Islet precursor cell (in vitro differentiated cells): Measurements from ENCODE around the gene DUSP23.

Source experiments
- DNase-seq: peaks from one replicate; pipeline ENCODE4 v3.0.0-alpha.2; 2018

The DUSP23 gene

DNA sequence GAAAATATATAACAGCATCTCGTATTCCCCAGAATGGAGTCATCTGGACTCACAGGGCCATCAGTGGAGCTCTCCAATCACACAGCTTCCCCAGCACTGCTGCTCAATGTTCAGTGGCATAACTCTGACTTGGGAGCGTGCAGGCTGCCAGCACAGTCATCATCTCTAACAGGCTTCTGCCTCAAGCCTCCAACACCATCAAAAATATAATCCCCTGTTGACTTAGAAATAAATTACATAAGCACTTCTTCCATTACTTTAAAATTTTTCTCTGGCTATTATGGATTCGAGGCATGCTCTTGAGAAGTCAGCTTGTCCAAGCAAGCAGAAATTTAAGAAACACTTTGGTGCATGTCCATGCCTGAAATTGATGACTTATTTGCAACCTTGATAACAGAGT, 6.2 kb downstream of the DUSP23 start:
- DNase-seq: no peak

DNA sequence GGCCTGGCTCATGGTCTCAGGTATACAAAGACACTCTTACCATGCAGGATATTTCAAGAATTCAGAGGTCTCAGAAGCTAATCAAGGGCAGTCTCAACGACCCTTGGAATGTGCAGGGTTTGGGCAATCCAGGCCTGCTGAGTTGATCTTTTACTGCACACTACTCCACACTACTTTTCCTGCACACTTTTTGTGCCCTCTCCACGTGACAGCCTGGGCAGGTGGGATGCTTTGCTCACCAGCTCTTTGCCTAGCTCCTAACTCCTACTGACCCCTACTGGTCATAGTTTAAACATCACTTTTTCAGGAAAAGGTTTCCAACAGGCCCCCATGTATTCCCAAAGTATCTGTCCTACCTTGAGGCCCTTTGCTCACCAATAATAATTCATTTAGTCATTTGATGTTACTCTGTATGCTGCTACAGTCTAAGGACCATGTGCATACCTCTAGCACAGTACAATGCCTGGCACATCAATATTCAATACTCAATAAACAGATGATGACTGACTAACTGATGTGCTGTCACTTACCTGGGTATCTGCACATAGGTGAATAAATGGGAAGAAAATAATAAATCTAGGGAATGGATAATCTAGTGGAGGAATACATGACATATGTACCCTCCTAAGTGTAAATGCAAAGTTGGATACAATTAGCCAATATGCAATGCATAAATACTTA, 9.6 kb downstream of the DUSP23 start:
- DNase-seq: peak; percentile 56

DNA sequence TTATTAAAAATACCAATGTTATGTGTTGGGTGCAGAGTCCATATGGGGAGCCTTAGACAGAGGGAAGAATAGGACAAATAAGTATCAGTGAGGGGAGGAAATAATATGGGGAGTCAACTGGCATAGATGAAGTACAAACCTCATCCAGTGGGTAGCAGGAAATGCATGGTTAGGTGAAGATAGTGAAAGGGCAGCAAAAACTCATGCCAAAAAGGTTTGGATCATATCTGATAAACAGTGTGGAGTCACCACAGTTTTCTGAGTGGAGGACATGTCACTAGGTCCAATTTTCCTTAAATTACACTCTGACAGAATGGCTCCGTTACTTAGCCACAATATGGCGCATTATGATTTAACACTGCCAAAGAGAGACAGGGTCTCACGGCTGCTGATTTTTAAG, 10.3 kb downstream of the DUSP23 start:
- no peak for DNase-seq

DNA sequence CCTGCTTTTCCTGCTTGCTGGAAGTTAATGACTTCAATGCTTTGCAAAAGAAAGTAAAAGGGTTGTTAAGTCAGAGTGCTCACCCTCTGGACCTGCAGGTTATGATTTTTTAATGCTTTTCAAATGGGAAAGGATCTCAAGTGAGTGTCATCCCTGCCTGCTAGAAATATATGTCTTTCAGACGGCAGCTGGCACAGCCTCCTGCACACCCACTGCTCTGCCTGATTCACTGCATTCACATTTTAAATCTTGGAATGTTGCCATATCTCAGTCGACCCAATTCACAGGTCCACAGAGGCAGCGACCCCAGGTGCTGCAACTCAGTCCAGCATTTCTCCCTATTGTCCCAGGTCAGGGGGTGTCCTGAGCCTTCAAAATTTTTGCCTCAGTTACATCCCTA, 10.7 kb downstream of the DUSP23 start:
- DNase-seq: no peak

DNA sequence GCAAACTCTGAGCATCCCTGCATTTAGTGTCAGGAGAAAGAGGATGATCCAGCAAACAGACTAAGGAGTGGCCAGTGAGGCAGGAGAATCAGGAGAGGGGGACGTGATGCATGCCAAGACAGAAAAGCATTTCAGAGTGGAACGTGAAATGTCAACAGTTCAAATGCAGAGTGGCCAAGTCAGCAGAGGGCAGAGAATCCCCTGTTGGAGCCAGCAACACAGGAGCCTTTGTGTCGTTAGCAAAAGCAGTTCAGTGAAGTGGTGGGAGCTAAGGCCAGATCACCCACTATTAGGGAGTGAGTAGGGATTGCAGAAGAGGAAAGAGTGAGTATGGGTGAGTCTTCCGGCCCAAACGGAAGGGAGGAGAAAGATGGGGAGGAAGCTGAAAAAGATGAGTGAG, 14.8 kb downstream of the DUSP23 start:
- DNase-seq: peak; percentile 55

DNA sequence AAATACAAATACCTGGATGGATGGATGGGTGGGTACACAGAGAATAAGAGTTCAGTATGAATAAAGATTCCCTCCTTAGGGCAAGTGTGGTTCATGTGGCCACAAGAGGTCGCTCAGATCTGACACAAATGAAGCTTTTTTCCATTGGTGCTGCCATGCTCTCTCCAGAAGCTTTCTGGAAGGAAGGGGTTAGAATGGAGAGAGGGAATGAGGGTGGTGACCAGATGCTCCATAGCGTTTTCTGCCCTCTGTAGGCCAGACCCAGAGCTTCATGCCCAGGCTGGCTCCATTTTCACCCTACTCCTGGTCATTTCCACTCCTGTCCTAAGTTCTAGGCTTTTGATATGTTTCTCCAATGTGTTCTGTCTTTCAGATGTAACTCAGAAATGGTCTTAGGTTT, 18.1 kb downstream of the DUSP23 start:
- DNase-seq: peak; percentile 86

DNA sequence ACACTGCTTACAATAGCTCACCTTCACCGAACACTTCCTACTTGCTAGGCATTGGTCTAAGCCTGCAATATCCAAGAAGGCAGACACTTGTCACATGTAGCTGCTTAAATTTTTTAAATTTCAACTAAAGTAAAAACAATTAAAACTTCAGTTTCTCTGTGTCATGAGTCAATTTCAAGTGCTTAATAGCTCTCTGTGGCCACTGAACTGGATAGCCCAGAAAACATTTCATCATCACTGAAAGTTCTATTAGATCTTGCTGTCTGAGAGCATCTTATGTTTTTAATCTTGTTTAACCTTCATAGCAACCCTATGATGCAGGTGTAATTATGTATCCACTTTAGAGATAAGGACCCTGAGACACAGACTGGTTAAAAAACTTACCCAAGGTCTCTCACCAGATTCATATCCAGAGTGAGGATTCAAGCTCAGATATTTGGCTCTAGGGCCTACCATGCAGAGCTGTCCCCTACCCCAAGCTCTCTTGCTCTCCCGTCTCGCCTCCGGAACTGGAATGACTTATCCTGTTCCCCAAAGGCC, 18.8 kb downstream of the DUSP23 start:
- no peak for DNase-seq

DNA sequence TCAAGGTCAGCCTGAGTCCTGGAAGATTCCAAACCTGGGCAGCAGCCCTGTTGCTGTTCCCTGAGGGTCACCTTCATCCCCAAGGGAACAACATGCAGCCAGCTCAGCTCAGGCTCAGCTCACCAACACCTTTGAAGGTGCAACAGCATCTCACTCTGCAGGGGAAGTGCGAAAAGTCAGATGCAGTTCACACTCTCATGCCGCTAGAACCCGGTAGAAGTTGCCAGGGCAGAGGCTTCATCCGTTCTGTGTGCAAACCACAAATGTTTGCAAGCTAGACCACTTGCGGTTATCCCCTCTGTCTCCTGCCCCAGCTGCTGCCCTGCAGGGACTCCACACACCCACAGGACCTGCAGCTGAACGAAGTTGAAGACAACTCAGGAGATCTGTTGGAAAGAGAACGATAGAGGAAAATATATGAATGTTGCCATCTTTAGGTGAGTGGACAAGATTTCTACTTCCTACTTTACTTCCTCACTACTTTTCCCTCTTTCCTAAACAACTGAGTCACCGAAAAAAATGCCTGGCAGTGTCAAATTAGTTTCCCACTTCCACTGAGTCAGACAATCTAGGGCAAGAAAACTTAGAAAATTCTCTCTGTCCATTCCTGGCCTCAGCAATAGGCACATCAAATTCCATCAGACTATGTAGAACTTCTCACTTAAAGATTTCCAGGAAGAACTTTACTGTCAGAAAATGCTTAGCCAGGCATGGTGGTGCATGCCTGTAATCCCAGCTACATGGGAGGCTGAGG, 19.6 kb downstream of the DUSP23 start:
- no peak for DNase-seq

DNA sequence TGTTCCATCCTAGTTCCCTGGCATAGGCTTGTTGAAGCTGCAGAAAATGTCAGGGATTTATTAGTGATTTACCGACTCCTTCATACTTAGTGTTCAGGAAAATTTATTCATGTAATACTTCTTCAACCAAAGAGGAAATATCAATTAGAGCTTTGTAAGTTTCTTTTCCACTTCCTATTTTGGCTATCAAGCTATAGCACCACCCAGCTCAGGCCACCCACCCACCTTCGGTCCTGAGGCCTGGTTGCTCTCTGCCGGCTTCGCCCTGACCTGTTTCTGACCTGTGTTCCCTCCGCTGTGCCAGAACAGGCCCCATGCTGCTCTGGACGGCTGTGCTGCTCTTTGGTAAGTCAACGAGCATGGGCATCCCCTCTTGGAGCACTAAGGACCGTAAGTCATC, 21.3 kb downstream of the DUSP23 start, which contains the start of gene FCRL6:
TSS of gene FCRL6 (plus strand) at position 250 of the 400 bp plus-strand sequence. CDS start at position 315, 65 bp downstream.
- DNase-seq: no peak

DNA sequence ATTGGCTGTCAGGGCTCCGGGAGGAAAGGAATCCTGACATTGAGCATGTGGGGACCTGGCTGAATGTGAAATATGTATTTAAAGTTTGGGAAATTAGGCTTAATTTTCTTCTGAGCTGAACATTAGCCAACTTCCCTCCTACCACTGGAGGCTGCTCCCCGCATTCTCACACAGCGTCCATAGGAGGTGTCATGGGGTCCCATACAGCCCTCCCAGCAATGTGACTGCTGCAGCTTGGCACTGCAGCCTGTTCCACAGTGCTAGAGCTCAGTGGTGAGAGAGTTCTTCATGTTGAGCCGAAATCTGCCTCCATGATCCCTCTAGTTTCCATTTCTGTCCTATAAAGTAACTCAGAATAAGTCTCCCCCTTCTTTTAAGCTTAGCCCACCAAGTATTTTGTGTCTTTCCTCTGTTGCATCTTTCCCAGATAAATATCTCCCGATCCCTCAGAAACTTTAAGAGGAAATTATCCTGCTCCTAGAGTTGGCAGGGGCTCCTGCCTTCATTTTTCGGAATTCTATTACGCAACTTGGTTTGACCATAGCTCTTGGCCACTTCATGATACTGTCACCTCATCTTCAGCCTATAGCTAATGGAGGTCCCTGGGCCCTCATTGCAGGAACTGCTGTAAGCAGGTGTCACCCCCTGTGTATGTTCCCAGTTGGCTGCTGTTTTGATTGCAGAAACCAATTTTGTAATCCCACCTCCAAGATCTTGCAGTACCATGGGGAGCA, 23.4 kb downstream of the DUSP23 start:
- no peak for DNase-seq

DNA sequence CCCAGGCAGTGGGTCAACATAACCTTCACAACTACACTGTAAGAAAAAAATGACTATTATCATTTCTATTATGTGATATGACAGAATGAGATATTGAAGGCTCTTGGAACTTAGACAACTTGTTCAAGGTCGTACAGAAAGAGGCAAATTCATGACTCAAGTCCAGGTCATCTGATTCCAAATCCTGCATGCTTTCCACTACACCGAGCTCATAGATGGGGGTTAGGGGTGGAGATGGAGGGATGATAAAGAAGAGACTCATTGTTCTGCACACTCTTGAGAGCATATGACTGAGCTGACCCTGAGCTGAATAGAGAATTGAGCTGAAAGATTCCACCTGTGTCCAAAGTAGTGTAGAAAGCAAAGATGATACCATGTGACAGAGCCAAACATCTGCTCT, 24.2 kb downstream of the DUSP23 start:
- no peak for DNase-seq

DNA sequence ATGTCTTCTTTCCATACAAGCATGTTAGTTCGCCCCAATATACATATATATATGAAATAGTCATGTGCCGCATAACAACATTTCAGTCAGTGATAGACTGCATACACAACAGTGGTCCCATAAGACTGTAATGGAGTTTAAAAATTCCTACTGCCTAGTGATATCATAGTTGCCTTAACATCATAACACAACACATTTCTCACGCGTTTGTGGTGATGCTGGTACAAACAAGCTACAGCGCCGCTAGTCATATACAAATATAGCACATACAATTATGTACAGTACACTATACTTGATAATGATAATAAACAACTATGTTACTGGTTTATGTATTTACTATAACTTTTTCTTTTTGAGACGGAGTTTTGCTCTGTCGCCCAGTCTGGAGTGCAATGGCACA, 35.2 kb downstream of the DUSP23 start:
- DNase-seq: no peak

DNA sequence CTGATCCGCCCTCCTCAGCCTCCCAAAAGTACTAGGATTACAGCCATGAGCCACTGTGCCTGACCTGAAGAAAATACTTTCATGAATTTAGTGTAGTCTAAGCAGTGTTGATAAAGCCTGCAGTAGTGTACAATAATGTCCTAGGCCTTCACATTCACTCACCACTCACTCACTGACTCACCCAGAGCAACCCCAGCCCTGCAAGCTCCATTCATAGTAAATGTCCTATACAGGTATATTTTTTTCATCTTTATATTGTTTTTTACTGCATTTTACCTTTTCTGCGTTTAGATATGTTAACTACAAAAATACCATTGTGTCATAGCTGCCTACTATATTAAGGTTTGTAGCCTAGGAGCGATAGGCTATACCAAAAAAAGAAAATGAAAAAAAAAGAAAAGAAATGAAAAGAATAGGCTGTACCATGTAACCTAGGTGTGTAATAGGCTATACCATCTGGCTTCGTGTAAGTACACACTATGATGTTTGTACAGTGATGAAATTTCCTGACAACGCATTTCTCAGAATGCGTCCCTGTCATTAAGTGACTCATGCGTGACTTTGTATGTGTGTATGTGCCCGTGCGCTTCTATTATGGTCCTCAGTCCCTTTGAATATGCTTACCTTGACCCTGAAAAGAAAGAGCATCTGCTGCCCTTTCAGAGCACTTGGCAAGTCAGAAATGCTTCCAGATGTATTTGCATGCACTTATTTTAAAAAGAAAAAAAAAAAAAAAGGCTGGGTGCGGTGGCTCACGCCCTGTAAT, 36.7 kb downstream of the DUSP23 start:
- DNase-seq: no peak

DNA sequence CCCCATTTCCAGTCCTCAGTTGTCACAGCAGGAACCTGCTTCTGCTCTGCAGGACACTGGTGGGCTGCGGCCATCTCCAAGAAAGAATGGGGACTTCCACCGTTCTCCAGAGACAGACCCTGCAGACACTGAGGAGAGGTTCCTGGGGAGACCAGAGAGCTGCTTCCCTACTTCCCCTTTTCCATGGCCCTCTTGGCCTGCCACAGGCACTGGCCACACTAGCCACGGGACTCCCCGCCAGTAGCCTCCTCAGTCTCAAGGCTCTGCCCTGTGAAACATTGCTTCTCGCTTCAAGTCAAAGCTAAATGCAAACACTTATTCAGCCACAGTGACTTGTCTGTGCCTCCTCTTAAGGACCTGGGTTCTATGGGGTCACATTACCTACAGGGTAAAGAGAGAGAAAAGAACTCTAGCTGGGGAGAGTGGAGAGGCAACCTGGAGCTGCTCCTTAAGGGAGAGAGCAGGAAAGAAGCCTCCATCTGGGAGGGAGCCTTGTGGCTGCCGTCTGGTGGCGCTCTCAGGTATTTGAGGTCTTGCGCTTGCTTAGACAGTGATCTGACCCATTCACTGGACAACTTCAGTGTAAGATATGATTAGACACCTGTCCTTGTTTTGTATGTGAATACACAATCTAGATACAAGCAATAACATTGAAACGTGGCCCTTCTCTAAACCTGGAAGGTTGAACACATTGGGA, 40.6 kb downstream of the DUSP23 start:
- no peak for DNase-seq

DNA sequence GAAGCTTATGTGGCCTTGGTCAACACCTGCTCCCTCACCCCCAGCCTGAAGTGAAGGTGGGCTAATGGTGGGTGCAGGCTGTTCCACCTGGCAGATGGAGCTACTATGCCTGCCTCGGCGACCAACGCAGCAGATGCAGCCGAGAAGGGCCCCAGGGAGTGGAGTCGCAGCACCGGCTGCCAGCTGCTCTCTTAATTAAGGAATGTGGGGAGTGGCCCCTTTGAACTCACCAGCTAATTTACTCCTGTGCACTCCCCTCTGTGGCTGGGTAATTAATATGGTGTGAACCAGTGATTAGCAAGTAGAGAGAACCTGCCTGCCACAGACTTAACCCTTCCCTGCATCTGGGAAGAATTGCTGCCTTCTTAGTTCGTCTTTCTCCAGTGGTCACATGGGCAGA, 42.6 kb downstream of the DUSP23 start:
- no peak for DNase-seq

DNA sequence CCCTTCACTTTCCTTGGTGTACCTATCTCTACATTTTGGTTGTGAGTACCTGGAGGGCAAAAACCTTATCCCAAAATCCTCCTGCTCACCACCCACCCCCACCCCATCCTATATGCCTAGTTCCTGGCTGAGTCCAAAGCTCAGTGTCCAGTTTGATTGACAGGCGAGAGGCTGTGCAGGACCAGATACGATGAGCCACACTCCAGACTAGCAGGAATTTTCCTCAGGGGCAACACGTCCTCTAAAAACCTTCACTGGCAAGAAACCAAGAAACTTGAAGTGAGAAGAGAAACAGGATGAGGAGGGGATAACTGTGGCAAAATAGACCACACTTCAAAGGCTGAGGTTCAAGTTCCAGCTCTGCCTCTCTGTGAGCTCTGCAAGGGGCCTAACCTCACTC, 44.8 kb downstream of the DUSP23 start:
- peak; percentile 66 for DNase-seq

DNA sequence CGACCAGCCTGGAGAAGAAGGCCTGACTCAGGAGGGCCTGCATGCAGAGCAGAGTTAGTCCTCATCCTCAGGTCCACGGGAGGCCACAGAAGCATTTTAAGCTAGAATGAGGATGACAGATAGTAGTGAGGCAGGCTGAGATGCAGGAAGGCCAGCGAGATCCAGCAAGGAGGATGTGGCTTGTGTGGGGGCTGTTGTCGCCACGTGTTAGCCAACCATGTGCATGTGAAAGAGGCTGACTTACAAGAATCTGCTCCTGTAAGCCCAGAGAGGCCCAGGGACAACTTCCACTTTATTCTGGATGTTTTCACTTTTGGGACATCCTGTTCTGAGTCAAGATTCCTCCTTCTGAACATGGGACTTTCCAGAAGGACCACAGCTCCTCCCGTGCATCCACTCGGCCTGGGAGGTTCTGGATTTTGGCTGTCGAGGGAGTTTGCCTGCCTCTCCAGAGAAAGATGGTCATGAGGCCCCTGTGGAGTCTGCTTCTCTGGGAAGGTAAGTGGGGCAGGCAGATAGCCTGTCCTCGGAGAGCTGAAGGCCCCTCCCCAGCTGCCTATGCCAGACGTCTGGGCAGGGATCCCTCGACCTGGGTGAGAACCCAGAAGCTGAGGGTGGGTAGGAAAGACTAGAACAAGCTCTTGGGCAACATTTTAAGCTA, 45.8 kb downstream of the DUSP23 start, which contains the start of gene SLAMF8:
TSS of gene SLAMF8 (plus strand) at position 433 of the 661 bp plus-strand sequence. CDS start at position 459, 26 bp downstream.
- DNase-seq: no peak

DNA sequence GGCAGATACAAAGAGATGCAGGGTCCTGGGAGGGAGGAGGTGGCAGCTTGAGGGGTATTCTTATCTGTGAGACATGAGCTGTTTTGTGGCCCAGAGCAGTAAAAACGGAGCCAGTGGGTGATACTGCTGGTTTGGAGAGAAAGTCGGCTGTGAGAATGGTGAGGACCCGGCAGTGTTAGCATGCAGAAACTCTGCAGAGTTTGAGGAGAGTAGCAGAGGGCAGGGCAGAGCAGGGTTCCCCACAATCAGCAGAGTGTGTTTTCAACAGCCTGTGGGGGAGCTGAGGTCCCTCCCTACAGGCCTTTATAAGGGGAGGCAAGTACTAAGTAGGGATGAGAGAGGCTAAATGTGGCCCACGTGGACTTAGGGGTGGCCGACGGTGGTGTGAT, 46.3 kb downstream of the DUSP23 start:
- DNase-seq: no peak

DNA sequence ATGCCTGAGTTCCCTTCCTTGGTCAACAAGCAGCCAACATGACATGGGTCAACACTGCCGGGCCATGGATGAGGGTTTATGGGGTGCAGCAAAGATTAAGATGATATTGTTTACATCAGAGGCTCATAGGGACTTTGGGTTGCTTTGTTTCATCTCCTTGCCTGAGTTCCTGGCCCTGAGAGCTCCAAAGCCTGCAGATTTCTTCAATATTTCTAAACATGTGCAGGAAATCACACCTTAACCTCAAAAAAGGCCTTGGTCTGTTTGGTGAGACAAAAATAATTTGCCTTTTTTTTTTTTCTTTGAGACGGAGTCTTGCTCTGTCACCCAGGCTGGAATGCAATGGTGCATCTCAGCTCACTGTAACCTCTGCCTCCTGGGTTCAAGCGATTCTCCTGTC, 46.8 kb downstream of the DUSP23 start:
- DNase-seq: no peak

DNA sequence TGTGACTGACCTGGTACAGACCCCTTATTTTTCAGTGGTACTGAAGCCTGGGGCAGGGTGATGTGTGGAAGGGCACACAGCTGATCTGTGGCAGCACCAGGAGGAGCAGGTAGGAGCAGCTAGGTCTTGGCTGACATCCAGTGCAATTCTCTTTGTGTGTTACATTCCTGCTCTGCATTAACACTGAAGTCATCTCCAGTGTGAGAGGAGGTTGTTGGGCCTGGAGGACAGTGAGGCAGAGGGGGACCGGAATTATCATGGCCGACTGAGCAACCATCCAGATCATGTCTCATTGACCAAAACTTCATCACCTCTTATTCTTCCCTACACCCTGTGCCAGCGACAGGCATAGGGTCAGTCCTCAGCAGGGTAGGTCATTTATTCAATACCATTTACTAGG, 47.4 kb downstream of the DUSP23 start:
- DNase-seq: no peak

DNA sequence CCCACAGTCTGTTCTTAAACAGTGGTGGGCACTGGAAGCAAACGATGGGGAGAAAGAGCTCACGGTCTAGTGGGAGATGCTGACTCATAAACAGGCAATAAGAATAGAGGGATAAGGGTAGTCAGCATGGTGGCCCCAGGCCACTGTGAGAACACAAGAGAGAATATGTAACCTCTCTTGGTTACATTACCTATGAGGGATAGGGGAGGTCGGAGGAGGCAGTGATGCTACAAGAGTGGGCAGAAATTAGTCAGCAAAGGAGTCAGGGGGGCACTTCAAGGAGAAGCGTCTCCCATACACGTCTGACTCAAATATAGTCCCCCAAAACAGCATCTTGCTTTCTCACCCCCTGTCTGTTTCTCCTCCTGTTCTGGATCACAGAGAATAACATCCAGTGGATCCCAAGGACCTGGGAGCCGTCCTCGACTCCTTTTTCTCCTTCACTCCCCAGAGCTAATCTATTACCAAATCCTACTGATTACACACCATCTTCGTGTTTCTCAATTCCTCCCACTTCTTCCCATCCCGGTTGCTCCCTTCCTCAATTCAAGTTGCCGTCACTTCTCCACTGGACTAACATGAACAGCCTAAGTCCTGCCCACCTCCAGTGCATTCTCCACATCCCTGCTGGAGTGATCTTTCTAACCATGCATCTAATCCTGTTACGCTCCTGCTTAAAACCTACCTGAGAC, 48.0 kb downstream of the DUSP23 start:
- DNase-seq: no peak
